Thyroid gland (tissue), 4 donors: ENCODE results near the gene PALM2AKAP2.

Source experiments
- CTCF ChIP-seq, 6 experiments: fragments of 200-600 bp in 3 of 6; fragments of 450-650 bp in 3 of 6; sonication (generic) in 3 of 6; IDR thresholded peaks; one replicate each; pipeline ENCODE4 v1.5.1; 2016 to 2019; ENCODE audit warnings: antibody characterized with exemption in 6 of 6, mild to moderate bottlenecking in 2 of 6, inconsistent platforms in 1 of 6, moderate library complexity in 1 of 6
- POLR2A ChIP-seq, 2 donors: fragments of 450-650 bp; IDR thresholded peaks; one replicate each; pipeline ENCODE4 v1.6.1; 2017; ENCODE audit warnings: antibody characterized with exemption in 2 of 2, mild to moderate bottlenecking in 2 of 2, moderate library complexity in 1 of 2

GRCh38 chr9:109753308-109753707 lies 26.7 kb upstream of the PALM2AKAP2 start:
- TF ChIP-seq POLR2A (IDR thresholded peaks at IDR 0.05) (no peak), CTCF (IDR thresholded peaks at IDR 0.05) (no peak)
